AG10803 (cell line): ENCODE data around the gene PPIF.

ENCODE experiments used
- DNase-seq: peaks from one replicate; pipeline ENCODE4 v3.0.0; 2010; ENCODE audit warnings: low read depth
- H3K4me3 ChIP-seq: 2 replicates; pipeline ENCODE4 v1.5.1; 2011; ENCODE audit warnings: mild to moderate bottlenecking, low read length, control low read depth
- CTCF ChIP-seq: conservative IDR thresholded peaks from 2 replicates; pipeline ENCODE4 v1.5.1; 2011; ENCODE audit warnings: mild to moderate bottlenecking, low read length, control low read depth, inconsistent platforms

The PPIF gene

GRCh38 chr10:79385392-79385795, 38.1 kb downstream of the PPIF start:
- no peak overlapping the region for H3K4me3 ChIP-seq
- no peak for DNase-seq
- no peak for TF ChIP-seq CTCF

DNA sequence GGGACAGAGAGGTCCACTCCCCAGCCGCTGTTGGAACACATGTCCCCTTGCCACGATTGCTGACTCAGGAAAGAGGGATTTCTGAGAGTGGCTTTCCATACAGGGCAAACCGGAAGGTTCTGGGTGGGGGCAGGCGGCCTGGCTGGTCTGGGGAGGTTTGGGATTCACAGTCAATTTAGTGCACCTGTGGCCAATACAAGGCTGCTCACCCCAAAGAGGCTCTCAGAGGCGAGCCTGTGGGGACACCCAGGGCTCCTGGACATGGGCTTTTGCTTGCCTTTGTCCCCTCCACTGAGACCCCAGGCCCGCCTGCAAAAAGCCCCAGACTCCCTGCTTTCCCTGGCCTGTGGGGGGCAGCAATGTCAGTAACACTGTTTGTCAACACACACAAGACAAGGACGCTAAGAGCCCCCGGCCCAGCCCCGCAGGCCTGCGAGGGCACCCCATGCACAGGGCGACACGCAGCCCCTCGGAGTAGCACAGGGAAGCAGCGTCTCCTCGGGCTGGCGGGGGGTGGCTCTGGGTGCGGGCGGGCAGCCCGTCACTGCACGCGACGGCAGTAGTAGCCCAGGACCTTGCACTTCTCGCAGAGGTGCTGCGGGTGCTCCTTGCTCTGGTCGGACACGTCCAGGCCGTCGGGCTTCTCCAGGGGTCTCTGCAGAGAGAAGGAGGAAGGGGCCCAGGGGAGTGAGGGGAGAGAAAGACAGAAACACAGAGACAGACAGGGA, 38.7 kb downstream of the PPIF start:
- H3K4me3 ChIP-seq, result no peak overlapping the region
- DNase-seq, result no peak
- no peak for TF ChIP-seq CTCF

- no peak for TF ChIP-seq CTCF
- H3K4me3 ChIP-seq, result no peak overlapping the region
- no peak for DNase-seq
These were observed 39.6 kb downstream of the PPIF start for GRCh38 chr10:79386637-79387465.

DNA sequence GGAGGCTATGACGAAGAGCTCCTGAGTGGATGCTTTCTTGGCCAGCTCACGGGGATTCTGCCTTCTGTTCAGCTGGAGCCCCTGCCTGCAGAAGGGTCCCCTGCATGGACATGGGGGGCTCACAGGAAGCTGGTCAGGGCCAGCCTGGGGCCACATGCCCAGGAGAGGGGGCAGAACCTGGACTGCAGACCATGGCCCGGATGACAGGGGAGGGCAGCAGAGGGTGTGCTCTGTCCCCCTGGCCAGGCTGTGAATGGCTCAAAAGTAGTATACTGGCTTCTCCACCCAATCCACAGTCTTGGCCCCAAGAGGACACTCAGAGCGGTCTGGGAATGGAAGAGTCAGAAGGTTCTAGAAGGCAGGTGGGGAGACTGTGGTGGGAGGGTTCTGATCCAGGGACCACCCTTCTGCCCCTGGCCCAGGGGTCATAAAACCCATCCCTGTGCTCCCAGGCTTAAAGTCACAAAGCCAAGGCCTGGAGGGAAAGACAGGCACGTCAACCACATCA, 40.3 kb downstream of the PPIF start:
- DNase-seq, result no peak

GRCh38 chr10:79387974-79388850, 40.9 kb downstream of the PPIF start:
- no peak for TF ChIP-seq CTCF
- no peak overlapping the region for H3K4me3 ChIP-seq
- no peak for DNase-seq

More for the DNA sequence above, 40.3 kb downstream of the PPIF start:
- no peak overlapping the region for H3K4me3 ChIP-seq
- no peak for TF ChIP-seq CTCF

DNA sequence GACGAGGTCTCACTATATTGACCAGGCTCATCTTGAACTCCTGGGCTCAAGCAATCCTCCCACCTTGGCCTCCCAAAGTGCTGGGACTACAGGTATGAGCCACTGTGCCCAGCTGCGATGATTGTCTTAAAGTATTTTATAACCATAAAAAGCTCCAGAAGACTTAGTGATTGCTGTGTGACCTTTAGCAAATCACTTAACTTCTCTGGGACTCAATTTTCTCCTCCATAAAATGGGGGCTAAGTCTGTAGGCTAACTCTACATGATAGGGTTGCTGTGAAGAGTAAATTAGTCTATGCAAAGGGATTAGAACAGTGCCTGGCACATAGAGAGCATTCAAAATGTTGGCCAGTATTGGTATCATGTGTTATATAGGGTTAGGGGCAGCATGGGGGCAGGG, 42.8 kb downstream of the PPIF start:
- no peak for TF ChIP-seq CTCF
- no peak for DNase-seq
- no peak overlapping the region for H3K4me3 ChIP-seq
